Measurements from ENCODE around the gene SAFB2.

GRCh38 chr19:5579697-5580096 is 42.9 kb downstream of the SAFB2 start:
- TF ChIP-seq POLR2A (IDR thresholded peaks at IDR 0.05; ENCODE audit: low read depth, low read length) = no peak
- no peak for TF ChIP-seq POLR2AphosphoS5 (IDR thresholded peaks at IDR 0.05; ENCODE audit: low read depth, low read length)
- TF ChIP-seq TAF1 (IDR thresholded peaks at IDR 0.05; ENCODE audit: low read depth, low read length) = no peak
